ENCODE measurements around the gene PKM. TPM values are rescaled to one million over a fixed set of nuclear protein-coding genes. Genes with fewer than 3 reads are reported as not detected.

Gene PKM
- total and polyA plus RNA-seq, 9 of the 15 experiments (the other 6 are each of a cell fraction or from before 2014, with no cell fraction given): 140 to 825 (median 383) TPM

GRCh38 chr15:72167445-72167844, 63.5 kb downstream of the PKM start:
- FAIRE-seq (no peak), ATAC-seq (no peak), DNase-seq (ENCODE audit: extremely low read depth in 1 of 4, low spot score in 3 of 4) (no peak)
- BruUV-seq (replicated peaks): no TSS peak
- Histone ChIP-seq H3K27me3 (ENCODE audit: control insufficient read depth in 2 of 2, insufficient read depth in 2 of 2, low read length in 2 of 2) (peaks cover 5 to 56% of the 10 kb centered on the region in 2 experiments), H3K4me1 (replicated peaks in 1 of 2; ENCODE audit: control insufficient read depth in 2 of 2, insufficient read depth in 2 of 2, low read length in 2 of 2) (peaks cover 8 to 12% of the 10 kb centered on the region in 2 experiments; a peak in 4 of 5 replicates), H4K20me1 (replicated peaks; ENCODE audit: control insufficient read depth, insufficient read depth, low read length) (peaks cover 8% of the 10 kb centered on the region; the same call in 1 of the 2 replicates), H3K9me1 (ENCODE audit: control insufficient read depth, insufficient read depth, low read length) (no peaks in the 10 kb centered on the region), H3K36me3 (ENCODE audit: control insufficient read depth, insufficient read depth, low read length) (no peaks in the 10 kb centered on the region), H3K27ac (ENCODE audit: extremely low read depth, low read depth, low read length) (no peak overlapping the region), H3K9ac (ENCODE audit: insufficient read depth in 1 of 2, low read depth in 2 of 2, low read length in 2 of 2) (no peak overlapping the region), H3K9me3 (replicated peaks; ENCODE audit: control insufficient read depth, insufficient read depth, low read depth, low read length) (no peaks in the 10 kb centered on the region), H3K4me3 (no peak overlapping the region), H2AFZ (ENCODE audit: low read depth, low read length) (no peak overlapping the region), H3K79me2 (ENCODE audit: control insufficient read depth, insufficient read depth, low read length) (no peaks in the 10 kb centered on the region), H3K4me2 (ENCODE audit: insufficient read depth, low read length) (no peak overlapping the region)
- TF ChIP-seq RCOR1 (IDR thresholded peaks at IDR 0.05; ENCODE audit: borderline replicate concordance in 1 of 2, low read depth in 2 of 2, low read length in 2 of 2) (no peak), ZNF57 (CRISPR knock-in tag; IDR thresholded peaks at IDR 0.05) (no peak), FOXK2 (conservative IDR thresholded peaks at IDR 0.05 in 1 of 2, IDR thresholded peaks at IDR 0.05 in 1 of 2; ENCODE audit: low read depth in 2 of 2) (no peak), PREB (CRISPR knock-in tag; IDR thresholded peaks at IDR 0.05) (no peak)
- ChIA-PET POLR2A (interaction anchor here (0.5 to 1.1 kb wide), 2 partner anchors 16 to 30 kb away, joined by 3 to 4 read pairs; partner anchors contain the start of gene GRAMD2A), CTCF (ENCODE audit: low intra/inter-chr PET ratio) (no interaction called here)
- in situ Hi-C loops (cut with MboI) (no loop called here), intact Hi-C loops (cut with micrococcal nuclease) (no loop called here)
- WGBS (ENCODE audit: insufficient coverage, low coverage, missing lambda C conversion rate): 0% methylated on average over 6 of the region's 6 CpGs
